Stimulated activated CD8-positive, alpha-beta memory T cell treated with anti-CD3 and anti-CD28 coated beads, Interleukin-2, amount 100 ng/mL, for 48 hours (primary cell): ENCODE data around the gene FHIT.

ENCODE experiments used
- DNase-seq, 2 donors: peaks; one replicate each; pipeline ENCODE4 v3.0.0-alpha.2; 2020; ENCODE audit warnings: low read depth in 2 of 2

Gene FHIT

DNA sequence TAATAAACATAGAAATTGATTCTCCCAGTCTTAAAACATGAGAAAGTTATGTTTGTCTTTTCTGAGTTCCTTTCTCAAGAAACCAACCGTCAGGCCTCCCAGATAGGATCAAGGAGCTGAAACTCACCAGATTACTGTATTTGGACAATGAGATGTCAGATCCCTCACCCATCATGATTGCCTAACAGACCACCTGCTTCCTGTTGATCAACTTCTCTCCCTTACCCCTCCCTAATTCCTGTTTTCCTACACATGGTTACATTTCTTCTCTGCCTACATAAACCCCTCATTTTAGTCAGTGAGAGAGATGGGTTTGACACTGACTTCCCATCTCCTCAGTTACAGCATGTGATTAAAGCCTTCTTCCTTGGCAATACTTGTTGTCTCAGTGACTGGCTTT is 917.5 kb downstream of the FHIT start:
- DNase-seq: no peak

DNA sequence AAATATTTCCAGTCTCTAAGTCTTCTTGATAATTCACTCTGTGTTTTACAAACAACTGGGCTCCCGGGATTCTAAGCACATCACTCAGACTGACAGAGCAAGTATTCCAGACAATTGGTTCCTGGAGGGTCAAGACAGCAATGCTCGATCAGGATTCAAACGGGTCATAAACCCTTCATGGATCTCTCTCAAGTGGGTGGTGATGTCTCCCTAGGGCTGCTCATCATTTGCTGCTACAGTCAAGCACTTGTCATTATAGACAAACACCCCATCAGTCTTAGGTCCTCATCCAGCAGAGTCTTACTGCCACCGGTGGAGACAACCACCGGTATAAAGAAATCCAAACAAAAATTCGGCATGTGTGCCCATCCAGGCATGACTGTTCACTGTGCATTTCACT is 921.1 kb downstream of the FHIT start:
- no peak for DNase-seq

DNA sequence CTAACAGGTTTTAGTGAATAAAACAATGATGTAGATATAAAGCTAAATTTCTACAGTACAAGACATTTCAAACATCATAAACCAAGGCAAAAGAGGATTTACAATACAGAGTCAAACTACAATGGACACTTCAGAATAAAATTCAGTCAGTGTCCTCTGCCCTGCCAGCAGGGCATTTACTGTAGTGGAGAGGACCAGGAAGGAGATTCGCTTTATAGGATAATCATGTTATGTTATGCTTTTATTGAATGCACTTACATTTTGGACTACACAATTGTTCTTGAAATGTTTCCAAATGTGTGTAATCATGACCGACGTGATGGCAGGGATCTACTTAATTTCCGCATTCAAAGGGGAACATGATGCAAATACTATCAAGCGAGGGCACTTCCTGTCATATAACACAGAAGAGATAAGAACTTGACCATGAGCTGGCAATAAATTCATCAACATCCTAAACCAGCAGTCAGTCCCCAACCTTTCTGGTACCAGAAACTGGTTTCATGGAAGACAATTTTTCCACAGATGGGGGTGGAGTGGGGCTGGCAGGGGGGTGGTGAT is 925.6 kb downstream of the FHIT start:
- DNase-seq: no peak

DNA sequence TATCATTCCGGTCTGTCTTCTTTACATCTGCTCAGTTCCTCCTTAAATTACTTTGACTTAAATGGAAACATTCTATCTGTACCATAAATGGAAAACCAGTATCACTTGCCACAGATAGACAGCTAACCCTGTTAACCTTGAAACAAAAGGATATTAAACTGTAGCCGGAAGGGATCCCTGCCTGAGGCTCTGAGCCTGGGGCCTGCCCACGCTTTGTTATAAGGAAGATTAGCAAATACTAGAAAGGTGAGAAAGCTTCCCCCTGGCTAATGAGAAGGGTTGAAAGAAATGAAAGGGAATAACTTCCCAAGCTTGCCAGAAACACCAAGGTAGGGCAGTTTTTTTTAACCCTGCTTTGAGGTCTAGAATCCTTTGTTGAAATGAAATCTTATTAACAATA is 927.6 kb downstream of the FHIT start:
- no peak for DNase-seq

DNA sequence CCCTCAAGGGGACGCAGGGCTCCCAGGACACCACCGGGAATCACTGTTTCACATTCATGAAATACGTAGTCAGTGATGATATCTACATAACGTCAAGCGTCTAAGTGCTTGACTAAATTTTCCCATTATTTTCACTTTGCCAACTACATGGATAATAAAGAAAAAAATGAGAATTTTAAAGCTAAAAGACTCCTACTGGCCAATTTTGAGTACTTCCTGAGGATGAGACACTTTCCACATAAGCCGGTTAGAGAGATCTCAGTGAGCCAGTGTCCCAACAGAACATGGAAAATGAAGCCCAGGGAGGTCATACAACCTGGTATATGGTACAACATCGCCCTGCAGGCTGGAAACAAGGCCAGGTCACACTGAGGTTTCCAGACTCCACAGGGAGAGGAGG is 928.1 kb downstream of the FHIT start:
- no peak for DNase-seq

DNA sequence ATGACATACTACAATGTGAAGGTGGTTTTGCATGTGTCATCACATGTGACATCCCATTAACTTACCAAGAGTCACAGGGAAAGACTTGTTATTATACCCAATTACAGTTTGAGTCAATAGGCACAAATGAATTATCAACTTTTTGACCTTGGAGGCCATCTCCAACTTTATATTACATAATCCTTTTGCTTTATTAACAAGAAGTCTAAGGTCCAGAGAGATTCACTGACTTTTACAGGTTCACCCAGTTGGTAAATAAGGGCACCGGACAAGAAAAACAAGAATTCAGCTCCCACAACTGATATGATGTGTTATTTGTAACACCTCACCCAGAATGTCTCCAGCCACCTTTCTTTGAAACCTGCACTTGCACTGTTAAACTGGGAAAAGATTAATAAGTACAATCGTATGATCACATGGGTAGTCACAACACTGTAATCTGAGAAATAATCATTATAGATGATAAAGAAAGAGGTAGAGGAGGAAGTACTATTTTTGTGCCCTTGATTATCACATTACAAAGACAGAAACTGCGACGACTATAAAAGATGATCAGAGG is 928.9 kb downstream of the FHIT start:
- no peak for DNase-seq

DNA sequence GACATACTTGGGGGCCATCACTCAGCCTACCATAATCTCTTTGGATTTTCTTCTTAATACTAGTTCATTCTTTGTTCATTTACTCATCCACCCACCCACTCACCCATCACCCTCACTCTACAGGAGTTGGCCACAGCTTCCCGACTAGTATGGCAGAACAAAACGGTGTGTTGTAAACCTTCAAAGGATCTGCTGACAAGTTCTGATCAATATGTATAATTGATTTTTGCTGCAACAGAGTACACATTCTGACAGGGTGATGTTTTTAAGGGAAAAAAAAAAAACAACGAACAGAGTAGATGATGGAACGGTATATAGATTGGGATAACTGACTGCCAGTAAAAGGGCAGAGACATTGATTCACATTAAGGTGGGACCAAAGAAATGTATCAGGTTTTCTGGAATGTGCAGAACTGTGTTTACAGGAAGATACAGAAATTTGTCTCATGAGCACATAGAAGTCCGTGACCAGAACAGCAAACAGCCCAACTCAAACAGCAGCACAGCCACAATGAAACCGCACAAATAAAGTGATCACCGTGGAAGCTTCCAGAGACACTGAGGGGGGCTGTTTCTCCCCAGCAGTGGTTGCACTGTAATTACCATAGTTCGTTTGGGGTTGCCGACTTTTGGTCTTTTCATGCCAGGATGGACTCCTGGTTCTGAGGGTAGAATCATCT is 931.9 kb downstream of the FHIT start:
- DNase-seq: no peak

DNA sequence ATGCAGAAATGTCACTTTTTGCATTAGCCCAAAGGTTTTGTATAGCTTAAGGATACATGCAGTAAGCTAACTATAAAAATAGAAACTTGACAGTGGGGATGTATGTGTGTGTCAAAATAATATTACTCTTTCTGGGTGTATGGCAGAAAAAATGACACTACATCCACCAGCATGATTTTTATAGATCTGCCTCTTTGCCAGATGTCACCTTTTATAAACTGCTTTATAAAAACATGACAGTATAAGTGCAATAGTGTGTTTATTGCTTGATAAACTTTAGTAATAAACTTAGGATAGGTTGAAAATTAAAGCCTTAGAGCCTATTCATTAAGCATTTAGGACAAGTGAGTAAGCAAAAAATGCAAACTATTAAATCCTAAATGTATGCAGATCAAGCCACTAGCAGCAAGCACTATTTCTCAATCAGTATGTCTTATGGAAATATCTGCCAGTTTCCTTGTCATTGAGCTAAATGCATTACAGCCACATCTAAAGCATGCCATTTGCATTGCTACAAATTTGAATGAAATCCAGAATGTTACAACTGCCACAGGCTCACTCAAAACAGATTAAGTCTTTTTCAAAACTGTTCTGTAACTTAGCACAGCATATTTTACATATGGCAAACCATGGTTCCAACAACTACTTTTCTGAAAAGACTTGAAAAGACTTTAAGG is 935.0 kb downstream of the FHIT start:
- DNase-seq: no peak

DNA sequence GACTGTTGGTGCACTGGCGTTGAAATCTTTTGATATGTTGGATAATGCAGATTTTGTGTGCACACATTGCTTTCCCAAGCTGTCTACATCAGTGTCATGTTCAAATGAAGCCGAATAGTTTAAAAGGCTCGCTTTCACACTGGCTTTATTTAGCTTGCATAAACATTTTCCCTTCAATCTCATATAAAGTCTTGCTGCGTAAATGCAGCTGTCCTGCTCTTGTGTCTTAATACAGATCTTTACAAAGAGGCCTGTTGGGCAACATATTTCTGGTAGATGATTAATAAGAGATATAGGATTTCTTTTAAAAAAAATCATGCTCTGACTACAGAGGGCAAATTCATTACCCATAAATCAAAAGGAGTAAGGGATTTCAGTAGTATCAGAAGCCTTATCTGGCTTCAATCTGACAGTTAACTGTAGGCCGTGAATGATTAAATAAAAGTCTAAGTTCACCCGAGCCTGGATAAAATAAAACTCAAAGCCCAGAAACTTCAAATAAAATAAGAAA is 937.2 kb downstream of the FHIT start:
- no peak for DNase-seq

DNA sequence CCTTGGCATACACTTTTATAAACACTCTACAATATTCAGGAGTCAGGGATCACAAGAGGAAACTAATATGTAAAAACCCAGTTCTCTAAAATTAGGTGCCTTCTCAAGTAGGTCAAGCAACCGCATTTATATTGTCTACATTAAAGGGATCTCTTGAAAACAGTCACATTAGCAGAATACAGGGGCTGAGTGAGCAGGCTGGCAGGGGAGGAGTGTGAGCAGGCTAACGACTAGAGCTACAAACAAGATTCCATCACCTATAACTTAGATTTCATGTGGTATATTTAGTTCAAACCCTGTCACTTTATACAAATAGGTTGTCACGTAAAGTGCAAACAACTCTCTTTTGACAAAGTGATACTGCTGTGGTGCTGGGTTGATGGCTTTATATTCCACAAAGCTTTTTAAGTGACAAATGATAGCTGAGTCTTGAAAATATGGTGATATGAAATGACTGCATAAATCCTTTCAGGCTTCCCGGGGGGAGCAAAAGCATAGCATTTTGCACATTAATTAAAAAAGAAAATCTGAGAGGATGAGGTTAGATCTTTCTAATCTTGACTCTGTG is 937.9 kb downstream of the FHIT start:
- DNase-seq: no peak

DNA sequence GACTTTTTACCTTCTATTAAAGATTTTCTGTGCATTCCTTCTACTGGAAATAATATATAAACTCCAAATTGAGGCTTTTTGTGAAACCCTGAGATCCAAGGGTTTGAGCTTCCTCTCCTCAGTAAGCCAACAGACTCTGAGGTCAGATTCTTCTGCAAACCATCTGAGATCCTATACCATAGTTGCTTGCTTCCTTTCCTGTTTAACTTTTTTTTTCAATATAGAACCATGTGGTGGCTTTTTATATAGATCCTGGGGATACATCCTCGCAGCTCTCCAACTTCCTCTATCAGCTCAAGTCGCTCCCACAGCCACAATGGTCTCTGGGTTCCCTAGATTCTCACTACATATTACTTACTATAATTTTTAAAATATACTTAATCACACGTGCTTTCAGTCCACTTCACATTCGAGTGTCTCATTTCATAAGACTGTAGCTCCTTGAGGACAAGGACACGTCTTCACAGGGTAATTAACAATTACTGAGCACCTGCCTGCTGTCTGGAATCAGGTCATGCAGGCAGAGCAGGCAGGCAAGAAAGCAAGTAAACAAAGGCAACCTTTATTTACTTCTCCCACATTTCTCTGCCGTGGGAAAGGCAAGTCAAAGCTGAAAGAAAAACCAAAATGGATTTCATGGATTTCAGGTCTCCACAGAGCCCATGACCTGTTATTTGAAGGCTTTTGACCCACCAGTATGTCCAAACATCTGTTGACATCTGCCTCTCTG is 941.5 kb downstream of the FHIT start:
- DNase-seq: no peak

DNA sequence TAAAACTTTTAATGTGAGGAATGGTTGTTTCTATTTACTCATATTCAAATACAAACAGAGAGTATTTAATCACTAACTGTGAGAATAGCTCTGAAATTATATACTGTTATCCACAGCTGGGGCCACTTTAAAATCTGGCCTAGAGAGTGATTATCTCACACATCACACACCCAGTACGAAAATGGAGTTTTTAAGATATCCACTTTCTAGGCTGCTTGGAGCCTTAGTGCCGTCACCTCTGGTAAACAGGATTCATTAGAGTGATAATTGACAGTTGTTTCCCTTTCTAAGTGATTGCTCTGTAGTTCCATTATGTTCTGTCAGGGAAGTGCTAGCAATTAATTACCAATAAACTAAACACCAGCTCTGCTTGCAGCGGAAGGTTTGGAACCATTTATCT is 942.4 kb downstream of the FHIT start:
- DNase-seq: no peak

DNA sequence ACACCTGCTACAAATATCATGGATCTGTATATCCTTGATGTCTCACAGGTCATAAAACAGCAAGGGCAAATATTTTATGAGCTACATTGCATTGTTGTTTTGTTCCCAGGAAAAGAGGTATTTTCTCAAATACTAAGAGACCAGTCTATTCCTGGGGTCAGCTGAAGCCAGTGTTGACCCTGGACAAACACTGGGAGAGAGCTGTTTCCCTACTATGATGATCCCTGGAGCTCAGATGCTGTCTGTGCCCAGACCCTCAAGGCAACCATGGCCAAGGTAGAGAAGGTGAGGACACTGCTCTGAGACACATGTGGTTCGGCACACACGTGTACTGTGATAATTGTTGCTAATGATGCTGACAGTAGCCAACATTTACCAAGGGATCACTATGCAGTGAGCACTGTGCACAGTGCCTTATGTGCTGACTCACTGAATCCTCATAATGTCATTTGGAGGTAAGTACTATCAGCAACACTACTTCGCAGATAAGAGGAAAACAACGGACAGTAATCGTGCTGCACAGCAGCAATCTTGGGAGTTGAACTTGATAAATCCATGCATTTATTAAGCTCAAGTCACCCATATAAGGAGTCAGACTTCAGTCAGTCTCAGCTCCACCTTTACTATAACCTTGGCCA is 943.6 kb downstream of the FHIT start:
- DNase-seq: no peak

DNA sequence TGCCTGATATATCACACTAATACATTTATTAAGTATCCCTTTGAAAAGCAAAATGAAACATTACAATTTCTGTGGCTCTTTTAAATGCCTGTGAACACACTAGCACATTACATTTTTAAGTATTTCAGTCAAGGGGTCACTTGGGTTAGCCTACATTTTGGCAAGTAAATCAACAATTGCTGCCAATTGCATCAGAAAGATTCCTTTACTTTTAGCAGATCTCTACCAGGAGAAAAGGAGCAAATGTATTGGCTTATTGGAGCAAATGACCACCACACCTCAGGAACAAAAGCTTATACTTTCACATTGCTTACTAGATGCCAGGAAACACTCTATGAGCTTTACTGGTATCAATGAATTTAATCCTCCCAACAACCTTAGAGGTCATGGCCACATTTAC is 947.1 kb downstream of the FHIT start:
- no peak for DNase-seq

DNA sequence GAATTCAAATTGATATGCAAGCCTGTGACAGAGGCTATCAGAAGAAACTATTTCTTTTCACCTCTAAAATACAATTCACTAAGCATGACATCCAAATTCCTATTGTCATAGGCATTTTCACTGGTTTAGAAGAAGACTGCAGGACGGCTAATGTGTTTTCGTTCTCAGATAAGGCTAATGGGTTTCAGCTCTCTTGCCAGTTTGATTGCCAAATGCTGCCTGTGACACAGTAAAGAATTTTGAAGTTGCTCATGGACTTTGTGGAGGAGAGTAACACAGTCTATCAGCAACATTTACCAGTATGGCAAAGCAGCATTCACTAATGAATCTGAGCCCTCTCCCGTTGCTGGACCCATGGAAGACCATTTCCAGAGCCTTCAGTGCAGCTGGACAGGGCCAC is 948.1 kb downstream of the FHIT start:
- DNase-seq: no peak

DNA sequence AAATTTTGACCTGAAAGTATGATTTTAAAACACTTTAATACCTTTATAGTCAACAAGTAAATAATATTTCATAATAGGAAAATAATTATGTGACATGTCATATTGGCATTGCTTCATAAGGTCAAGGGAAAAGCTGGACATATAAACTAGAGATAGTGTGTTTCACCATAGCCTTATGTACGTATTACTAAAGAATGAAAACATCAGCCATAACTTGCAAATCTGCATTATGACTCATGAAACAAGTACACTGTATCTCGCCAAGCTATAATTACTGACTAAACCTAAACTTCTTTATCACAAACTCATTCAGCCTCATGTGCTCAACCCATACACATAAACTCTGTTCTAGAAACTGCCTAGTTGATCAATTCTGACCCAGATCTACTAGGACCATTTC is 950.1 kb downstream of the FHIT start:
- DNase-seq: no peak

DNA sequence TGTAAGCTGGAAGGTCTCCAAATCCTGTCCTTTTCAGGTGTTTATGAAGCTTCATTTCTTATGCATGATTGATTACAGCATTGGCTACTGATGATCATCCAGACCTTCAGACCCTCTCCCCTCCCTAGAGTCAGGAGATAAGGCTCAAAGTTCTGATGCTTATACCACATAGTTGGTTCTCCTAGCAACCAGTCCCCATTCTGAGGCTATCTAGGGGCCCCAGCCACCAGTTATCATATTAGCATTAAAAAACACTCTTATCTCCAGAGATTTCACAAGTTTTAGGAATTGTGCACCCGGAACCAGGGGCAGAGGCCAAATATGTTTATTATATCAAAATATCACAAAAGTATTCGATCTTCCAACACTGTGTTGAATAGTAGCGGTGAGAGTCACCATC is 953.1 kb downstream of the FHIT start:
- no peak for DNase-seq

DNA sequence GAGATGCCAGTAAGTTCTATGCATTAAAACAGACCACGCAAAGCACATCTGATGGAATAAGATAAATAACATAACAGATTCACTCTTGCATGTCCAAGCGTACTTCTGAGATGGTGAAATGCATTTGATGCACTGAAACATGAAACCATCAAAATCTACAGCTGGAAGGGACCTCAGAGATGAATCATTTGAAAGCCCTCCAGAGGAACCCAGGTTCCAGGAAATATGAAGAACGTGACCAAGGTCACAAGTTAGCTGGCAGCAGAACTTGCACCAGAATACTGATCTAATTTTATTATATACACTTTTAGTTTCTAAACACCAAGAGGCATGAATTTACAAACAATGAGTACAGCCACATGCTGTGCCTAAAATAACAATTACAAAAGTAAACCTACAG is 957.1 kb downstream of the FHIT start:
- no peak for DNase-seq

DNA sequence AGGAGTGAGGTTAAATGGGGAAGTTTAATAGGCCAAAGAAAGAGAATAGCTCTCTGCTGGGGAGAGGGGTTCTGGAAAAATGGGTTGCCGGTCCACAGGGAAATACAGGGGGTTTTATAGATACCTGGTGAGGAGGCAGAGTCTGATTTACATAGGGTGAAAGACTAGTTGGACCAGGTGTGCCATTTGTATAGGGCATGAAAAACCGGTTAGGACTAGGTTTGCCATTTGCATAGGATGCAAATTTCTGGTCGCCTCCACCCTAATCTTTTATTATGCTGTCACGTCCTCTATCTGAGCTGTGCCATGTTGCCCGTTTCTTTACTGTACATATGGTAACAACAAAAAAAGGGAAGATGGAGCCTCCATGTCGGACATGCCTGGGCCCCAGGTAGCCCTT is 960.1 kb downstream of the FHIT start:
- no peak for DNase-seq

DNA sequence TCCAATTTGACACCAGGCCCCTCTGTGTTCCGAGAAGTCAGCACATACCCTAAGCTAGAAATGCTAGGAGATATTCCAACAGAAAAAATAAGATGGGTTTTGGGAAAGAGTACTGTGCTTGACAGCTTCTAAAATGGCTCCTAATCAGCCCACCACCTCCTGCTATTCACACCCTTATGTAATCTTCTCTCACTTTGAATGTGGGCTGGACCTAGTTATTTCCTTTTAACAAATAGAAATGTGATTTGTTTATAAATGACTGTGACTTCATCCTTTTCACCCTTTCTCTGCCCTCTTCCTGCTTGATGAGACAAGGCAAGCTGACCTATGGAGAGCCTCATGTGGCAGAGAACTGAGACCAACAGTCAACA is 961.1 kb downstream of the FHIT start:
- no peak for DNase-seq

DNA sequence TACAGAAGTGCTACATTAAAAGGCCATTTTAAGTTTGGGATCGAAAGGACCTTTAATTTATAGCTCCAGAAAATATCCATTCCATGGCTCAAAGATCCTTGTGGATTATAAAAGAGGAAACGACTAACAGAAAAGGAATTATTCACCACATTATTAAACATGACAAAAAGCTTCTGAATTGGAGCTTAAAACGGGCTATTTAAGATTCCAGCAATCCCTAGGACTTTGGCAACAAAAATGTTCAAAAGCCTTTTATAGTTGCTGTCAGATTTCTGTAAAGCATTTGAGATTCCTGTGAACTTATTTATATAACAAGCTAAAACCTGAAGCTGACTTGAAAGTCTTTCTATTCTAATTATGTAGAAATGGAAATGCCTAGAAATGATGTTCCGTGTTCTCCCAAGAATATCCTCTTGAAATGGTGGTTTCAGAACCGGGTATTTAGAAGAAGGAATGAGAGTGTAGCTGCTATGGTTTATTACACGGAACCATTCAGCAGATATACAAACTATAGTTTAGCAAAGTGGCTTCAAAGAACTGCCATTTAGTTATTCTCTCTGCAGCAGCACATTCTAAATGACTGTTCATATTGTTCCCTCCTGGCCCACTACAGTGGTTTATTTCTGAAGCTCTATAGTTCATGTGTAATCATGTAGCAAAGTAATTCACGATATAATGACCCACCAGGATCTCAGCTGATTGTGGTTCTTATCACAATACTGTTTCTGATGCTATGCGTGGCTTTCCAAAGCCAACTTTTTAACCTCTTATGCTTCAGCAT is 961.7 kb downstream of the FHIT start:
- no peak for DNase-seq
